NCI-H187 (cell line): ENCODE results near the gene SPATS2L.

Source experiments
- DNase-seq, 2 experiments: peaks; one replicate each; lab custom pipeline; 2025; lab: John Stamatoyannopoulos, UW

Gene SPATS2L

GRCh38 chr2:200444530-200444929 lies 138.0 kb downstream of the SPATS2L start:
- no peak for DNase-seq

GRCh38 chr2:200445284-200445683 lies 138.8 kb downstream of the SPATS2L start:
- DNase-seq, result no peak

GRCh38 chr2:200446612-200447011 lies 140.1 kb downstream of the SPATS2L start:
- DNase-seq, result no peak

GRCh38 chr2:200447139-200447855 lies 140.8 kb downstream of the SPATS2L start:
- no peak for DNase-seq

GRCh38 chr2:200448455-200448854 lies 142.0 kb downstream of the SPATS2L start:
- DNase-seq, result no peak

GRCh38 chr2:200449149-200449548 lies 142.7 kb downstream of the SPATS2L start:
- no peak for DNase-seq

- DNase-seq, result no peak
Measured at GRCh38 chr2:200450288-200450687, 143.8 kb downstream of the SPATS2L start.

- no peak for DNase-seq
Measured at GRCh38 chr2:200451511-200451910, 145.0 kb downstream of the SPATS2L start.

GRCh38 chr2:200452377-200452776 lies 145.9 kb downstream of the SPATS2L start:
- no peak for DNase-seq

GRCh38 chr2:200453142-200453852 lies 146.8 kb downstream of the SPATS2L start:
- DNase-seq, result no peak

- DNase-seq, result no peak
Measured at GRCh38 chr2:200453853-200454534, 147.5 kb downstream of the SPATS2L start.

- no peak for DNase-seq
Measured at GRCh38 chr2:200454927-200455801, 148.7 kb downstream of the SPATS2L start.

GRCh38 chr2:200455958-200456421 lies 149.5 kb downstream of the SPATS2L start:
- no peak for DNase-seq

- no peak for DNase-seq
Measured at GRCh38 chr2:200456567-200456966, 150.1 kb downstream of the SPATS2L start.

GRCh38 chr2:200459101-200459500 lies 152.6 kb downstream of the SPATS2L start:
- no peak for DNase-seq

- DNase-seq, result no peak
Measured at GRCh38 chr2:200461846-200462710, 155.6 kb downstream of the SPATS2L start.

GRCh38 chr2:200463452-200463851 lies 157.0 kb downstream of the SPATS2L start:
- no peak for DNase-seq

- no peak for DNase-seq
Measured at GRCh38 chr2:200466425-200467418, 160.2 kb downstream of the SPATS2L start.

- DNase-seq, result no peak
Measured at GRCh38 chr2:200467806-200468681, 161.6 kb downstream of the SPATS2L start.
